ENCODE results near the gene POTEM. TPM values are rescaled to one million over a fixed set of nuclear protein-coding genes. Genes with fewer than 3 reads are reported as not detected.
"Not testable (repeated sequence)": the region's sequence is repeated elsewhere in the genome, so short reads cannot be mapped to it uniquely, and the experiment has no call there.

Gene POTEM
- total and polyA plus RNA-seq, 2 experiments from 2014 or later = not detected

DNA sequence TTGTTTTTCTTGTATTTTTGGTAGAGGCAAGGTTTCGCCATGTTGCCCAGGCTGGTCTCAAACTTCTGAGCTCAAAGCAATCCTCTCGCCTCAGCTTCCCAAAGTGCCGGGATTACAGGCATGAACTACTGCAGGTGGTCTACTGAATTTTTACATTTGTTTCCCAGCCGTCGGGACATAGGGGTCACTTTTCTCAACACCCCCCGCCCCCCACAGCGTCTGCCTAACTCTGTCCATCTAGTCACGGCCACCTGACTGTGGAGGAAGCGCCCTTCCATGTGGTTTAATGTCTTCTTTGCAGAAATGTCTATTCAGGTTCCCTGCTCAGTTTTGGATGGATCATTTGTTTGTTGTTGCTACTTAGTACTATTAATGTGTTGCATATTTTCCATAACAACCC lies 14.1 kb upstream of the POTEM start:
- H3K4me3 ChIP-seq; H3K27me3 ChIP-seq (ENCODE audit: insufficient read depth); H3K27ac Mint-ChIP-seq; ATAC-seq; H3K27ac ChIP-seq (ENCODE audit: low read depth); H3K4me1 Mint-ChIP-seq; H3K27me3 Mint-ChIP-seq (ENCODE audit: insufficient read depth, low read depth, poor library complexity); H3K4me3 Mint-ChIP-seq; H3K36me3 Mint-ChIP-seq (ENCODE audit: low read depth); H3K36me3 ChIP-seq (ENCODE audit: insufficient read depth); H3K79me2 ChIP-seq (replicated peaks; ENCODE audit: insufficient read depth); H2AFZ ChIP-seq; H3K9me2 ChIP-seq (ENCODE audit: insufficient read depth); H3K4me1 ChIP-seq (ENCODE audit: insufficient read depth); H3F3A ChIP-seq (replicated peaks; ENCODE audit: low read depth); DNase-seq (ENCODE audit: low spot score); H3K4me2 ChIP-seq; H4K20me1 ChIP-seq (replicated peaks; ENCODE audit: insufficient read depth): not testable (repeated sequence)
- H3K9me3 Mint-ChIP-seq = peaks cover 20% of the 10 kb centered on the region

DNA sequence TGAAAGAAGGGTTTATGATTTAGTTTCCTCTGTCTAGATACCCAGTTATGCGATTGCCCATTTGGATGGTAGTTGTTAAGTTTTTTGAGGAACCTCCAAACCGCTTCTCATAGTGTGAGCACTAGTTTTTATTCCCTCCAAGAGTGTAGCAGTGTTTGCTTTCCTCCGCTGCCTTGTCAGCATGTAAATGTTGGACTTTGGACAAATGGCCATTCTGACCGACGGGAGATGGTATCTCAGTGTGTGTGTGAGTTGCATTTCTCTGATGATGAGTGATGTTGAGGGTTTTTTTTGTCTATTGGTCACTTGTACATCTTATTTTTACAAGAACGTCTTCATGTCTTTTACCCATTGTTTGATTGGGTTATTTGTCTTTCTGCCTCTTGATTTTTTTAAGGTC lies 11.4 kb upstream of the POTEM start:
- not testable (repeated sequence) for H2AFZ ChIP-seq; H3K4me3 Mint-ChIP-seq; H4K20me1 ChIP-seq (replicated peaks; ENCODE audit: insufficient read depth); H3K79me2 ChIP-seq (replicated peaks; ENCODE audit: insufficient read depth); H3K27ac ChIP-seq (ENCODE audit: low read depth); H3K27ac Mint-ChIP-seq; H3K27me3 Mint-ChIP-seq (ENCODE audit: insufficient read depth, low read depth, poor library complexity); H3K36me3 ChIP-seq (ENCODE audit: insufficient read depth); DNase-seq (ENCODE audit: low spot score); H3K27me3 ChIP-seq (ENCODE audit: insufficient read depth); H3K36me3 Mint-ChIP-seq (ENCODE audit: low read depth); H3K4me3 ChIP-seq; H3K4me1 ChIP-seq (ENCODE audit: insufficient read depth); ATAC-seq; H3K4me1 Mint-ChIP-seq; H3K9me2 ChIP-seq (ENCODE audit: insufficient read depth); H3F3A ChIP-seq (replicated peaks; ENCODE audit: low read depth); H3K4me2 ChIP-seq
- H3K9me3 Mint-ChIP-seq = peaks cover 15% of the 10 kb centered on the region

GRCh38 chr14:18961576-18961975 lies 5.7 kb upstream of the POTEM start:
- not testable (repeated sequence) for H3K9me2 ChIP-seq (ENCODE audit: insufficient read depth); H3K4me1 ChIP-seq (ENCODE audit: insufficient read depth); H2AFZ ChIP-seq; H3K4me3 ChIP-seq; H3K4me3 Mint-ChIP-seq; H3K27me3 Mint-ChIP-seq (ENCODE audit: insufficient read depth, low read depth, poor library complexity); H3K27ac Mint-ChIP-seq; H4K20me1 ChIP-seq (replicated peaks; ENCODE audit: insufficient read depth); H3K36me3 ChIP-seq (ENCODE audit: insufficient read depth); DNase-seq (ENCODE audit: low spot score); H3K4me1 Mint-ChIP-seq; H3K36me3 Mint-ChIP-seq (ENCODE audit: low read depth); H3F3A ChIP-seq (replicated peaks; ENCODE audit: low read depth); H3K27me3 ChIP-seq (ENCODE audit: insufficient read depth); H3K4me2 ChIP-seq; ATAC-seq; H3K79me2 ChIP-seq (replicated peaks; ENCODE audit: insufficient read depth); H3K27ac ChIP-seq (ENCODE audit: low read depth)
- peaks cover 18% of the 10 kb centered on the region for H3K9me3 Mint-ChIP-seq

DNA sequence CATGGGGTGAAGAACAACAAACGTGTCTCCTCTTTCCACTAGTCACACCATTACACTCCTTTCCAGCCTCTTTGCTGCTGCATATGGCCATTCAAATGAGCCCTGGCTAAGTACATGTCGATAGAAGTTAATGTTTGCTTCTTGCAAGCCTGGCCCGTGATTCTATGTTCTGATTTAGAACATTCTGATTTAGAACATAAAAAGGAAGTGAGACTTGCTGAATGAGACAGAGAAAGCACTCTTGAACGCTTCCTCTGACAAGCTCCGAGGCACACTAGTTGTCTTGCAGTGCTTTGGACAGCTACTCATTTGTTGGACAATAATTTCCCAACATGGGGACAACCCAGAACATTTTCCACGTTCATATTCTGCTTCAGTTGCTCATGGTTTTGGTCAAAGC lies 5.1 kb upstream of the POTEM start:
- not testable (repeated sequence) for H3K27ac Mint-ChIP-seq; H3K79me2 ChIP-seq (replicated peaks; ENCODE audit: insufficient read depth); H3F3A ChIP-seq (replicated peaks; ENCODE audit: low read depth); H3K9me2 ChIP-seq (ENCODE audit: insufficient read depth); H2AFZ ChIP-seq; H4K20me1 ChIP-seq (replicated peaks; ENCODE audit: insufficient read depth); ATAC-seq; H3K4me1 Mint-ChIP-seq; H3K27me3 Mint-ChIP-seq (ENCODE audit: insufficient read depth, low read depth, poor library complexity); H3K27me3 ChIP-seq (ENCODE audit: insufficient read depth); H3K4me3 Mint-ChIP-seq; DNase-seq (ENCODE audit: low spot score); H3K4me1 ChIP-seq (ENCODE audit: insufficient read depth); H3K27ac ChIP-seq (ENCODE audit: low read depth); H3K36me3 ChIP-seq (ENCODE audit: insufficient read depth); H3K4me2 ChIP-seq; H3K4me3 ChIP-seq; H3K36me3 Mint-ChIP-seq (ENCODE audit: low read depth)
- peaks cover 18% of the 10 kb centered on the region for H3K9me3 Mint-ChIP-seq

DNA sequence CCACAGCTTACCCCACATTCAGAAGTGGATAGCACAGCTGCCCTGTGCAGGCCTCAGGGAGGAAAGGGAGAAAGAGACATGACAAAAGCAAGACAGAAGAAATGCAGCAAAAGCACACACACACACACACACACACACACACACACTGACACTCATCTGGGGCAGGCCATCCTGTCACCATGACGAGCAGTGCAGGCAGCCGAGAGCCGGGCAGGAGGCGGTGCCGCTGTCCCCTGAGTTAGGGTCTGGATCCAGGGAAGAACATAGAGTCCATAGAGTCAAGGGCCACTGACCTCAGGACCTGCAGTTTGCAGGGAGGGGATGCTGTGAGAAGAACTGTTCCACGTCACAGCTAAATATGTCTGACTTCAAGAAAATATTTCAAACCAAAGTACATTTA lies 4.0 kb upstream of the POTEM start:
- not testable (repeated sequence) for H3K36me3 Mint-ChIP-seq (ENCODE audit: low read depth); H3K27ac Mint-ChIP-seq; H3K79me2 ChIP-seq (replicated peaks; ENCODE audit: insufficient read depth); H3K4me1 ChIP-seq (ENCODE audit: insufficient read depth); H3K4me2 ChIP-seq; H2AFZ ChIP-seq; H3K4me3 ChIP-seq; H3F3A ChIP-seq (replicated peaks; ENCODE audit: low read depth); H3K27me3 Mint-ChIP-seq (ENCODE audit: insufficient read depth, low read depth, poor library complexity); H3K36me3 ChIP-seq (ENCODE audit: insufficient read depth); H4K20me1 ChIP-seq (replicated peaks; ENCODE audit: insufficient read depth); H3K4me3 Mint-ChIP-seq; ATAC-seq; H3K9me2 ChIP-seq (ENCODE audit: insufficient read depth); H3K27ac ChIP-seq (ENCODE audit: low read depth); H3K27me3 ChIP-seq (ENCODE audit: insufficient read depth); H3K4me1 Mint-ChIP-seq; DNase-seq (ENCODE audit: low spot score)
- H3K9me3 Mint-ChIP-seq = peaks cover 19% of the 10 kb centered on the region

DNA sequence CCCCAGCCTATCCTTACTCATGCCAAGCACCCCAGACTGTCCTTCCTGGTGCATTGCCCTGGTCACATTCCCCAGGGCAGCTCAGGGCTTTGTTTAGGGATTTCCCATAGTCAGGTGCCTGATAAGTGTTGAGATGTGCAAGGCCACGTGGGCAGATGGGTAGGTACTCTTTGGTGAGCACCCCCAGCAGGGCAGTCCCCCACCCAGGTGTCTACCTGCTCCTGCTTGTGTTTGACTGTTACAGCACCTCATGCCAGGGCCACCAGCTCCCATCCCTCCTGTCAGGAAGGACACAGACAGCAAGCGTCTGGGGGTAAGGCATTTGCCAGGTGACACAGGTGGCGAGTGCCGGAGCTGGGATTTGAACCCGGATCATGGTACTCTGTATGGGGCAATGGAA lies 2.4 kb upstream of the POTEM start:
- H3K27me3 ChIP-seq (ENCODE audit: insufficient read depth) = not testable (repeated sequence)

GRCh38 chr14:19002566-19002965 lies 35.3 kb downstream of the POTEM start:
- H3K79me2 ChIP-seq (replicated peaks; ENCODE audit: insufficient read depth); ATAC-seq; H3K4me3 Mint-ChIP-seq; H3K27ac ChIP-seq (ENCODE audit: low read depth); H3K27me3 Mint-ChIP-seq (ENCODE audit: insufficient read depth, low read depth, poor library complexity); H3K4me1 ChIP-seq (ENCODE audit: insufficient read depth); H3K4me3 ChIP-seq; H3K4me1 Mint-ChIP-seq; H3K36me3 Mint-ChIP-seq (ENCODE audit: low read depth); H3K9me3 Mint-ChIP-seq; H3F3A ChIP-seq (replicated peaks; ENCODE audit: low read depth); DNase-seq (ENCODE audit: low spot score); H3K36me3 ChIP-seq (ENCODE audit: insufficient read depth); H3K9me2 ChIP-seq (ENCODE audit: insufficient read depth); H4K20me1 ChIP-seq (replicated peaks; ENCODE audit: insufficient read depth); H3K27ac Mint-ChIP-seq; H2AFZ ChIP-seq; H3K27me3 ChIP-seq (ENCODE audit: insufficient read depth); H3K4me2 ChIP-seq: not testable (repeated sequence)

More for the DNA sequence above, 2.4 kb upstream of the POTEM start:
- not testable (repeated sequence) for H3K4me2 ChIP-seq; H3K4me3 Mint-ChIP-seq; H2AFZ ChIP-seq; H4K20me1 ChIP-seq (replicated peaks; ENCODE audit: insufficient read depth); H3K9me2 ChIP-seq (ENCODE audit: insufficient read depth); ATAC-seq; H3K27me3 Mint-ChIP-seq (ENCODE audit: insufficient read depth, low read depth, poor library complexity); DNase-seq (ENCODE audit: low spot score); H3K4me1 Mint-ChIP-seq; H3K79me2 ChIP-seq (replicated peaks; ENCODE audit: insufficient read depth); H3K36me3 ChIP-seq (ENCODE audit: insufficient read depth); H3K27ac ChIP-seq (ENCODE audit: low read depth); H3K4me3 ChIP-seq; H3K27ac Mint-ChIP-seq; H3F3A ChIP-seq (replicated peaks; ENCODE audit: low read depth); H3K4me1 ChIP-seq (ENCODE audit: insufficient read depth); H3K36me3 Mint-ChIP-seq (ENCODE audit: low read depth)
- H3K9me3 Mint-ChIP-seq = peaks cover 16% of the 10 kb centered on the region

All from GM23338 (cell line).